GM23248 (cell line): ENCODE data around the gene ST3GAL3. TPM values are rescaled to one million over a fixed set of nuclear protein-coding genes. Genes with fewer than 3 reads are reported as not detected.

Experiments used
- DNase-seq: peaks from one replicate; pipeline ENCODE4 v3.0.0-alpha.2; 2015
- H2AFZ ChIP-seq: fragments of 200-600 bp; sonication (generic); 2 replicates; pipeline ENCODE4 v1.6.1; 2016; ENCODE audit warnings: antibody characterized with exemption
- H3F3A ChIP-seq: fragments of 200-600 bp; sonication (generic); 2 replicates; pipeline ENCODE4 v1.6.1; 2016; ENCODE audit warnings: mild to moderate bottlenecking, antibody characterized with exemption, mixed run types; ENCODE audit not compliant: insufficient read depth
- H3K27ac ChIP-seq: fragments of 200-600 bp; sonication (generic); 2 replicates; pipeline ENCODE4 v1.5.1; 2016; ENCODE audit warnings: mild to moderate bottlenecking
- H3K27me3 ChIP-seq: fragments of 200-600 bp; sonication (generic); replicated peaks from 2 replicates; pipeline ENCODE4 v1.6.1; 2016; ENCODE audit warnings: mild to moderate bottlenecking; ENCODE audit not compliant: insufficient read depth
- H3K36me3 ChIP-seq: fragments of 200-600 bp; sonication (generic); 2 replicates; pipeline ENCODE4 v1.6.1; 2016; ENCODE audit warnings: low read depth, mild to moderate bottlenecking
- H3K4me1 ChIP-seq: fragments of 200-600 bp; sonication (generic); 2 replicates; pipeline ENCODE4 v1.6.1; 2016; ENCODE audit warnings: mild to moderate bottlenecking; ENCODE audit not compliant: insufficient read depth
- H3K4me2 ChIP-seq: fragments of 200-600 bp; sonication (generic); one replicate; pipeline ENCODE4 v1.6.1; 2016; ENCODE audit warnings: mild to moderate bottlenecking; ENCODE audit not compliant: unreplicated experiment
- H3K4me3 ChIP-seq: fragments of 200-600 bp; sonication (generic); 2 replicates; pipeline ENCODE4 v1.5.1; 2016; ENCODE audit warnings: mild to moderate bottlenecking
- H3K79me2 ChIP-seq: fragments of 200-600 bp; sonication (generic); 2 replicates; pipeline ENCODE4 v1.6.1; 2016; ENCODE audit warnings: mild to moderate bottlenecking; ENCODE audit not compliant: insufficient read depth
- H3K9ac ChIP-seq: fragments of 200-600 bp; sonication (generic); 2 replicates; pipeline ENCODE4 v1.6.1; 2016; ENCODE audit warnings: mild to moderate bottlenecking
- H3K9me2 ChIP-seq: fragments of 200-600 bp; sonication (generic); 2 replicates; pipeline ENCODE4 v1.6.1; 2016; ENCODE audit warnings: mixed run types, mild to moderate bottlenecking, moderate library complexity; ENCODE audit not compliant: insufficient read depth
- H3K9me3 ChIP-seq: fragments of 200-600 bp; sonication (generic); one replicate; pipeline ENCODE4 v1.6.1; 2017; ENCODE audit warnings: low read depth
- H4K20me1 ChIP-seq: fragments of 200-600 bp; sonication (generic); 2 replicates; pipeline ENCODE4 v1.6.0; 2016; ENCODE audit not compliant: insufficient read depth
- EZH2 ChIP-seq: fragments of 200-600 bp; sonication (generic); IDR thresholded peaks from 2 replicates; pipeline ENCODE4 v1.6.1; 2018; ENCODE audit warnings: antibody characterized with exemption, mild to moderate bottlenecking; ENCODE audit not compliant: insufficient read depth, poor library complexity, severe bottlenecking
- EZH2phosphoT487 ChIP-seq: fragments of 200-600 bp; sonication (generic); IDR thresholded peaks from 2 replicates; pipeline ENCODE4 v1.6.1; 2018; ENCODE audit warnings: antibody characterized with exemption, moderate library complexity, mild to moderate bottlenecking, low read depth; ENCODE audit not compliant: insufficient read depth
- WGBS, 2 experiments: methylation state at CpG; one replicate each; pipeline ENCODE4 v1.1.6; 2015 to 2017; ENCODE audit warnings: low lambda C conversion rate in 2 of 2, low coverage in 1 of 2; ENCODE audit errors: missing lambda C conversion rate in 2 of 2; 5-methylcytosine and 5-hydroxymethylcytosine counted together
- in situ Hi-C: fragments of 300-500 bp; cut with MboI; formaldehyde crosslinking; loops from 2 replicates; pipeline ENCODE4 v1.15.0; 2020
- polyA plus RNA-seq: library from polyadenylated mRNA; unstranded; fragments of >200 nt; fragmentation: Nextera tagmentation; extraction: Ambion mirVana; gene quantifications from 2 replicates; pipeline ENCODE4 v1.2.1, GENCODE V29; 2016
- total RNA-seq: library from RNA; depleted of rRNA; stranded (reverse); fragments of >200 nt; shearing (Covaris generic); gene quantifications from 2 replicates; pipeline ENCODE4 v1.2.3, GENCODE V29; 2014

ST3GAL3 gene
- total and polyA plus RNA-seq, 2 experiments from 2014 or later, result 9.7 to 13.8 TPM

DNA sequence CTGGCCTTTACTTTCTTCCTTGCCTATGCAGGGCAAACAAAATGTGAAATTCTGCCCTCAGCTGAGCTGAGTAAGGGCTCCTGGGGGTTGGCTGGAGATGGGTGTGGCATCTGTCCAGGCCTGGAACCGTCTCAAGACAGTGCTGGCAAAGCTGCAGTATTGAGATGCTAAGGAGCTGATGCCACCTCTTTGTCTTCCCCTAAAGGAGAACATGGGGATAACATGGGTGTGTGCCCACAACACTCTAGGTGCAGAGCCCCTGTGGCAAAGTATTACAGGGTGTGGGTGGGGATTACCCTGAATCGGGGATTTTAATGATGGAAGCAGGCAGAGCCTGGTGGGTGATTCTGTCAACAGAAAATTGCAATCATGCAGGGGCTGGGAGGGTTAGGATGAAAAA lies 2.5 kb upstream of the ST3GAL3 start:
- peak overlapping the region; percentile 25; the same call in 1 of the 2 replicates for H3K27ac ChIP-seq
- H4K20me1 ChIP-seq, result no peaks in the 10 kb centered on the region
- peaks cover 26% of the 10 kb centered on the region for H3K79me2 ChIP-seq
- no peaks in the 10 kb centered on the region for H3K9me3 ChIP-seq
- H3K4me1 ChIP-seq, result peaks cover 16% of the 10 kb centered on the region
- H3K9me2 ChIP-seq, result no peaks in the 10 kb centered on the region
- no peak overlapping the region for H2AFZ ChIP-seq
- 58 to 63% methylated on average over 2 of the region's 2 CpGs for WGBS, 2 experiments
- in situ Hi-C loops, result no loop called here
- H3K36me3 ChIP-seq, result peaks cover 38% of the 10 kb centered on the region
- peaks cover 38% of the 10 kb centered on the region for H3F3A ChIP-seq
- no peak overlapping the region for H3K9ac ChIP-seq
- DNase-seq, result peak; percentile 75
- no peak overlapping the region for H3K4me3 ChIP-seq
- no peak overlapping the region for H3K4me2 ChIP-seq
- TF ChIP-seq EZH2, result no peak
- no peak for TF ChIP-seq EZH2phosphoT487
- no peaks in the 10 kb centered on the region for H3K27me3 ChIP-seq

DNA sequence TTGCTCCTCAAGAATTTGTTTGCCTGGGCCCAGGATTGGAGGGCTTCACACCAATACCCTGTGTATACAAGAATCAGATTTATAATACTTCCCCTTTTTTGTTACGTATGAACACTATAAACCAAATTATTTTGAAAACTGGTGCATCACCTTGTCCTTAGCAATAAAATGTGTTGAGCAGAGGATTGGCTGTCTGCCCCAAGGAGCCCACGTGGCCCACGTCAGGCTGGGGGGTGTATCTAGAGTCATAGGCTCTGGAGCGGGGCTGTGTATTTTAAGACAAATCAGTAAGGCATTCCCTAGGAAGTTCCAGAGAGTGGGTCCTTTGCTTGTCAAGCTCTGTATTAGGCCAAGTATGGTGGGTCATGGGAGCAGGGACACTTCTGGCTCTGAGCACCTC lies 2.0 kb upstream of the ST3GAL3 start:
- 35 to 37% methylated on average over 4 of the region's 4 CpGs for WGBS, 2 experiments

DNA sequence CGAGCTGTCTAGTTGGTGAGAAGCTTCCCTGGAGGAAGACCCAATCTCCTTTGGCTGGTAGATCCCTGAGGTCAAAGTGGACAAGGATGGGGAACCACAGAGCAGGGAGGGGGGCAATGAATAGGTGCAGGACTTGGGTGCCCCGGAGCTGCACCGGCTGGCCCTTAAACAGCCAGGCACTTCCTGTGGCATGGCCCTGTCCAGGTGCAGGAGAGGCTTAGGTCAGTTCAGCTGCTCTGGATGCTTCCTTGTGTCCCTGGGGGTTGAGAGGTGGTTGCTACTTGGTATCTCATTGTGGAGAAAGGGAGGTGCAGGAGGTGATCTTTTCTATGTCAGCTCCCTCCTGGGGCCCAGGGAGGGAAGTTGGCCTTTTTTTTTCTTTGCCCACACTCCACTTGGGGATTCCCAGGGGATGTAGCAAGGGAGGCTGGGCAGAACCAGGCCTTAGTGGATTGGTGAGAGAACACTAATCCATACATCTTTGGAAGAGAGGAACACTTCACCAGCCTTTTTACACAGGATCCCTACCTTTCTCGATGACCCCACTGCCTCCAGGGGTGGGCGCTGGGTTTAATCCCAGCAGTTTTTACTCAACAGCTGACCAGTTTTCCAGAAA lies 1.2 kb upstream of the ST3GAL3 start:
- DNase-seq, result peak; percentile 47
- Histone ChIP-seq H3K4me1 (peaks cover 26% of the 10 kb centered on the region), H3K36me3 (peaks cover 27% of the 10 kb centered on the region), H4K20me1 (no peaks in the 10 kb centered on the region), H3K9me3 (no peaks in the 10 kb centered on the region), H3K9me2 (no peaks in the 10 kb centered on the region), H3K4me2 (peak overlapping the region; percentile 98), H3K27ac (peak overlapping the region; percentile 52), H3K79me2 (peaks cover 34% of the 10 kb centered on the region), H2AFZ (no peak overlapping the region), H3K4me3 (peak overlapping the region; percentile 90), H3F3A (peaks cover 50% of the 10 kb centered on the region), H3K9ac (peak overlapping the region; percentile 93), H3K27me3 (no peaks in the 10 kb centered on the region)
- TF ChIP-seq EZH2phosphoT487 (no peak), EZH2 (no peak)
- in situ Hi-C loops, result no loop called here
- WGBS, 2 experiments, result 49 to 53% methylated on average over 5 of the region's 5 CpGs

More for the DNA sequence above, 2.0 kb upstream of the ST3GAL3 start:
- DNase-seq, result peak; percentile 42
- Histone ChIP-seq H3K36me3 (peaks cover 33% of the 10 kb centered on the region), H4K20me1 (no peaks in the 10 kb centered on the region), H3K27ac (peak overlapping the region; percentile 25), H2AFZ (no peak overlapping the region), H3K9ac (no peak overlapping the region), H3F3A (peaks cover 42% of the 10 kb centered on the region), H3K27me3 (no peaks in the 10 kb centered on the region), H3K9me3 (no peaks in the 10 kb centered on the region), H3K79me2 (peaks cover 31% of the 10 kb centered on the region), H3K4me2 (no peak overlapping the region), H3K4me1 (peaks cover 18% of the 10 kb centered on the region), H3K4me3 (no peak overlapping the region), H3K9me2 (no peaks in the 10 kb centered on the region)
- in situ Hi-C loops, result no loop called here
- TF ChIP-seq EZH2phosphoT487 (no peak), EZH2 (no peak)

DNA sequence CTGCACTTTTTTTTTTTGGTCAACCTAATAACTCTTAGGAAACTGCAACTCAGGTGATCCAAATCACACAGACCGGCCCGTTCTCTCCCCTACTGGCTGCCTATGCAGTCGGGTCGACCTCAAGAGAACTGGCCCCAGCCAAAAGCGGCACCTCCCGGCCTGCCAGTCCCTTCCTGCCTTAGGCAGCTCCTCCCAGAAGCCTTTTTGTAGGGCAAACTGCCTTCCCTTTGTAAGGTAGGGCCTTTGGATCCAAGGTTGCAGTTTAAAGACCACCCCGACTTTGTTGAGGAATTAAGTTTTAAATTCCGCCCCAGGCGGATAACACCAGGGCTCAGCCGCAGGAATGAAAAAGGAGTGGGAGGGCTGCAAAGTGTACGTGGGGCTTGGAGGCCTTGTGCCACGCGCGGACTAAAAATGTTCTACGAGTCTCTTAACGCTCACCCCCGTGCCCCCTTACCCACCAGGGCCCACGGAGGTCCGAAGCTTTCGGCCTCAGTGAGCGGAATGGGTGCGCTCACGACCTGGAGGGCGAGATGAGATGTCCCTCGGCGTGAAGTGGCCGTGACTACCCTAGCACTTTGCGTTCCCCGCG lies 642 bp upstream of the ST3GAL3 start:
- Histone ChIP-seq H3K27ac (peak overlapping the region; percentile 52), H4K20me1 (no peaks in the 10 kb centered on the region), H3K9ac (peak overlapping the region; percentile 93), H3K4me3 (peak overlapping the region; percentile 90), H3K9me2 (no peaks in the 10 kb centered on the region), H3F3A (peaks cover 52% of the 10 kb centered on the region), H3K4me1 (peaks cover 32% of the 10 kb centered on the region), H3K4me2 (peak overlapping the region; percentile 98), H3K79me2 (peaks cover 32% of the 10 kb centered on the region), H3K27me3 (no peaks in the 10 kb centered on the region), H2AFZ (peak overlapping the region; percentile 59), H3K36me3 (peaks cover 22% of the 10 kb centered on the region), H3K9me3 (no peaks in the 10 kb centered on the region)
- DNase-seq, result peak; percentile 57
- in situ Hi-C loops, result no loop called here
- TF ChIP-seq EZH2, result no peak
- TF ChIP-seq EZH2phosphoT487, result no peak
- 4 to 6% methylated on average over 30 of the region's 30 CpGs for WGBS, 2 experiments
